ENCODE data around the gene GNB1L. TPM values are rescaled to one million over a fixed set of nuclear protein-coding genes. Genes with fewer than 3 reads are reported as not detected.
"Not testable (repeated sequence)": the region's sequence is repeated elsewhere in the genome, so short reads cannot be mapped to it uniquely, and the experiment has no call there.

GNB1L gene
- total RNA-seq, 2 donors from 2014 or later = 9.7 to 17.9 TPM

DNA sequence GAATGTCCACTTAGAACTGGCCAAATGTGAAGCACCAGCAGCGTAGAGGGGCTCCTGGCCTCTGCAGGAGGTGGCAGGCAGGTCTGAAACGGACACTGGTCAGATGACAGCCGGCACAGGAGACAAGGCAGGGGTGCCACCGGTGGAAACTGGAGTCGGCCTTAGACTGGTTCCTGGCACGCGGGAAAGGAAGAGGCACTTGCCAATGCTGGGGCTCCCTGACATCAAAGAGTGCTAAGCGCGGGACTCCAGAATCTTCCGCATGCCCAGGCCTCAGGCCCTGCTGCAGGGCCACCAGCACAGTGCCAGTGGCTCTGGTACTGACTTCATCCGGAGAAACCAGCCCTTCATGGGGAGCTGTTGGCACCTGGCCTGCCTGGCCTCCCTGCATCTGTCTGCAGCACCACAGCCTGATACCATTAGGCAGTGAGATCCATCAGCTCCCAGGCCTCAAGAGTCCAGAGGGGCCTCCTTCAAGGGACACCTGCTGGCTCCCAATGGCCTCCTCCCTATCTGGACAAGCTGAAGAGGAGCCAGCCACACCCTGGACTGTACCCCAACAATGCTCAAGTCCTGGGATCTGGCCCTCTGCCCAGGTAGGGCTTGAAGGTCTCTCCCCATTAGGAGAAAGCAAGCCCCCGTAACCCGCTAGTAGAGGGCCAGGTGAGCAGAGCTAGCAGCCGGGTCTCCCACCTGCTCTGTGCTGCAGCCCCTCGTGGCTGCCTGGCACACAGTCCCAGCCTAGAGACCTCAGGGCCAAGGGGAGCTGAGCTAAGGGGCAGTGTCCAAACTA, 29.7 kb upstream of the GNB1L start:
- Mint-ChIP-seq H3K27me3 (no peaks in the 10 kb centered on the region), H3K4me1 (ENCODE audit: low read depth in 2 of 2) (peaks cover 3 to 6% of the 10 kb centered on the region in 2 donors), H3K27ac (no peak overlapping the region), H3K4me3 (no peak overlapping the region), H3K9me3 (no peaks in the 10 kb centered on the region), H3K36me3 (no peaks in the 10 kb centered on the region)
- ATAC-seq (no peak), DNase-seq (ENCODE audit: low spot score) (no peak)

GRCh38 chr22:19883446-19883845, 28.8 kb upstream of the GNB1L start:
- ATAC-seq; H3K4me3 Mint-ChIP-seq; DNase-seq (ENCODE audit: low spot score); H3K27me3 Mint-ChIP-seq; H3K36me3 Mint-ChIP-seq; H3K27ac Mint-ChIP-seq; H3K9me3 Mint-ChIP-seq; H3K4me1 Mint-ChIP-seq (ENCODE audit: low read depth in 2 of 2): not testable (repeated sequence)

GRCh38 chr22:19882446-19883381, 28.0 kb upstream of the GNB1L start:
- Mint-ChIP-seq H3K36me3 (no peaks in the 10 kb centered on the region), H3K4me1 (ENCODE audit: low read depth in 2 of 2) (peaks cover 3 to 6% of the 10 kb centered on the region in 2 donors), H3K9me3 (no peaks in the 10 kb centered on the region), H3K27ac (no peak overlapping the region), H3K4me3 (no peak overlapping the region), H3K27me3 (no peaks in the 10 kb centered on the region)
- ATAC-seq (no peak), DNase-seq (ENCODE audit: low spot score) (no peak)

DNA sequence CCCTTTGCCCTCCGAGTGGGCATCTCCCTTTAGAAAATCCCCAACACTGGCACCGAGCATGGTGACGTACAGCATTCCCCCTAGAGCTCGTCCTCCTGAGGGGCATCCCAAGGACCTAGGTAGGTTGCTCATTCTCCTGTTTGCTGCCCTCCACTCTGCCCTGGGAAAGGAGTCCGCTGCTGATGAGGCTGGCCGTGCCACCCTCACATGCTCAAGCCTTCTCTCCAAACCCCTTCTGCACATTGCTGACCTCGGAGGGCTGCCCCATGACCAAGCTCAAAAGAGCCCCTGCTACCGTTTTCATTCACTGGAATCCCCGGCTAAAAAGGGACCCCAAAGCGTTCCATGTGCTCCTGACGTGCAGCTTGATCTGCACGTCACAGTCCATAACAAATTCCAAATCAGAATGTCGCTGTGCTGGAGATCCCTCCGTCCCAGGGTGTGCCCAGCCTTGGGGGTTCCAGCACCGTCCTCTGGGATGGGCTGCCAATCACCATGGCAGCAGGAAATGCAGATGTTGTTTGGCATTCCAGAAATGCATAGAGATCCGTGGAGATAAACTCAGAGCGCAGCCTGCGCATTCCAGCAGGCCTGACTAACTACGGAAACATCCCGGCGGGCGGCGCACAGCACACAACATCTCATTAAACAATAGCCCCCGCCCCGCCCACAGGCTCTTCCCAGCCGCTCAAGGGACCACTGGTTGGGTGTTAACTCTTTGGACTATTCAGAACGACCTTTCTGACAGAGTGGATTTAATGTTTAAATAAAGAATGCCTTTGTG, 26.3 kb upstream of the GNB1L start:
- ATAC-seq (no peak), DNase-seq (ENCODE audit: low spot score) (no peak)
- no peaks in the 10 kb centered on the region for H3K36me3 Mint-ChIP-seq
- no peak overlapping the region for H3K27ac Mint-ChIP-seq
- no peaks in the 10 kb centered on the region for H3K9me3 Mint-ChIP-seq
- no peaks in the 10 kb centered on the region for H3K4me1 Mint-ChIP-seq (ENCODE audit: low read depth in 2 of 2)
- H3K4me3 Mint-ChIP-seq = no peak overlapping the region
- no peaks in the 10 kb centered on the region for H3K27me3 Mint-ChIP-seq

DNA sequence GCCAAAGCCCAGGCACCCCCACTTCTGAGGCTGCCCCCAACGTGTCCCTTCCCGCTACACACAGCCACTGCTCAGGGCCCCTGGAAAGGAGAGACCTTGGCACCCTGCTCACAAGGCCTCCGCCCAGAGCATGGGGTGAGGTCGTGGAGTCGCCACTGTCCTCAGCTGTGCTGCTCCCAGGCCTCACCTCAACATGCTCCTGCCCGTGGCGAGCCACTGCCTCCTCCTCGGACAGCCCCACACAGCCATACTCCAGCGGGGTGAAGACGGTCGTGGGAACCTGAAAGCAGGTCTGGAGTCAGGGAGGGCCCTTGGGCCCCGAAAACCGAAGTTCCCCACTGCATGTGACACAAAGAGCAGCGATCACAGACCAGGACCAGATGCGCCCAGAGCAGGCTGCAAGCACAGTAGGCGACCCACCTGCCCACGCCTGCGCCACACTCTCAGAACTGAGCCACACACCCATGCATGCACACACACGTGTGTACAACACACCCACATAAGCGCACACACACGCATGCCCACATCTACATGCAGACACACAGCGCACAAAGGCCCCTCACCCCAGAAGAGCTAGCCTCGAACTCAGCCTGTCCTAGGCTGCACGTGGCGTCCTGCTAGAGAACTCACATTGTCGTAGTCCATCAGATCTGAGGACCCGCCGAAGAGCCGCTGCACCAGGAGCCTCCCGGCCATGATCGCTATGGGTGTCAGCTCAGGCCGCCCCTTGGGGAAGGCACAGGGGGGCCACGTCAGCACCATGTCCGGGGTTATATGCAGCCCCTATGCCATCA, 25.5 kb upstream of the GNB1L start:
- Mint-ChIP-seq H3K9me3 (no peaks in the 10 kb centered on the region), H3K27ac (no peak overlapping the region), H3K4me1 (ENCODE audit: low read depth in 2 of 2) (no peaks in the 10 kb centered on the region), H3K36me3 (no peaks in the 10 kb centered on the region), H3K4me3 (no peak overlapping the region), H3K27me3 (no peaks in the 10 kb centered on the region)
- DNase-seq (ENCODE audit: low spot score) (no peak), ATAC-seq (no peak)

DNA sequence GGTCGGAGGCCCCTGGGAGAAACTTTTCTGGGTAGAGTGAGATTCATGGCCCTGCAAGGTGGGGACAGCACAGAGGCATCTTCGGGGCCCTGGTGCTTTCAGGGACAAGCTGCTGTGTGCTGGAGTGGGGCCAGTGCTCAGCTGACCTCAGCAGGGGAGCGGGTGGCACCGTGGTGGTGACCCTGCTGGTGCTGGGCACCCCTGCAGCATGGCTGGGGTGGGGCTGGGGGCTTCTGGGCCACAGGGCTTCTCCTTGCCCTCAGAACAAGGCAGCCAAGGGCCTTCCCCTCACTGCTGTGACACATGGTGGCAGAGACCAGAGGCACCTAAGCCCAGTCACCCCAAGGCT, 24.9 kb upstream of the GNB1L start:
- ATAC-seq = no peak
- H3K4me1 Mint-ChIP-seq (ENCODE audit: low read depth in 2 of 2) = no peaks in the 10 kb centered on the region
- H3K36me3 Mint-ChIP-seq = no peaks in the 10 kb centered on the region
- no peak overlapping the region for H3K27ac Mint-ChIP-seq
- DNase-seq (ENCODE audit: low spot score) = no peak
- no peak overlapping the region for H3K4me3 Mint-ChIP-seq
- no peaks in the 10 kb centered on the region for H3K9me3 Mint-ChIP-seq
- no peaks in the 10 kb centered on the region for H3K27me3 Mint-ChIP-seq

DNA sequence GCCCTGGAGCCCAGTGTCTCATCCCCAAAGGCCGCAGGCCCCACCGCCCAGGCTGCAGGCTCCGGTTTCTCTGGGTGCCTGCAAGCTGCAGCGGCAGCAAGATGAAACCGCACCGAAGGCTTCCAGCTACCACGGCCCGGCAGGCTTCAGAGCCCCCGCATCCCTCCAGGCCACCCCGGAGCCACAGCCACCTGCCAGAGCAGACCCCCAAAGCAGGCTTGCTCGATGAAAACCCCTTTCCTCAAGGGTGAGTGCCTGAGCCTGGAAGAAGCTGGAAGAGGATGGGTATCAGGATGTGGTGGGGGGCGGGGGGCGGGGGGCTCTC, 24.5 kb upstream of the GNB1L start:
- no peak for DNase-seq (ENCODE audit: low spot score)
- no peaks in the 10 kb centered on the region for H3K9me3 Mint-ChIP-seq
- H3K4me1 Mint-ChIP-seq (ENCODE audit: low read depth in 2 of 2) = no peaks in the 10 kb centered on the region
- no peak for ATAC-seq
- no peak overlapping the region for H3K4me3 Mint-ChIP-seq
- no peak overlapping the region for H3K27ac Mint-ChIP-seq
- H3K27me3 Mint-ChIP-seq = no peaks in the 10 kb centered on the region
- H3K36me3 Mint-ChIP-seq = no peaks in the 10 kb centered on the region

- Mint-ChIP-seq H3K27ac (no peak overlapping the region), H3K4me1 (ENCODE audit: low read depth in 2 of 2) (no peaks in the 10 kb centered on the region), H3K27me3 (no peaks in the 10 kb centered on the region), H3K4me3 (no peak overlapping the region), H3K36me3 (no peaks in the 10 kb centered on the region), H3K9me3 (no peaks in the 10 kb centered on the region)
- DNase-seq (ENCODE audit: low spot score) (peak; percentile 47), ATAC-seq (no peak)
Observed at GRCh38 chr22:19878461-19879245, 24.0 kb upstream of the GNB1L start.

DNA sequence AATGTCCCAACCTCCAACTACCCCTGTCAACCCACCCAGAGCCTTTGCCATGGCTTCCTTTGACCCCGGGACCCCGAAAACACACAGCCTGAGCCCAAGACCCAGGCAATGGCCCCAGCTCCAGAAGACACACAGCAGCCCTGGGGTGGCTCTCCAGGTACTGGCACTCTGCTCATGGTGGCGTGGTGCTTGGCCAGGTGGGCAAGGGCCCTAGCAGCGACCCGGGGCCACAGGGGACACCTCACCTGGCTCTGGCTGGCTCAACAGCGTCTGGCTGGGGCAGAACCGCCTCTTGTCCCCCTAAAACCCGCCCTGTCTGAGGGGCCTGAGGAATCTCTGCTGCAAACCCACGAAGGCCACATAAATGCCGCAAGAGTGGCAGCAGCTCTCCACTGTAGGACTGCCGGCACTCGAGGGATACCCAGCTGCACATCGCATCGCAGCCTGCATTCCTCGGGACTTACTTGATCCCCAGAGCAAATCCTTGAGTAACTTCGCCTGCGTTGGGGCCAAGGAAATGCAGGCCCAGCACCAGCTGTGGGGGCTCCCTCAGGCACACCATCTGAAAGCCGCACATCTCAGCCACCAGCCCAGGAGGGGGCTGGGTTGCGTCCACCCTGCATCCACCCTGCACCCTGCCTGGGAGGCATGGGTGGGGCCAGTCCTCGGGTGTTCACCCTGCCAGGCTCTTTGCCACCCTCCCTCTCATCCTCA, 23.1 kb upstream of the GNB1L start:
- ATAC-seq (no peak), DNase-seq (ENCODE audit: low spot score) (peak; percentile 44)
- Mint-ChIP-seq H3K27ac (no peak overlapping the region), H3K36me3 (no peaks in the 10 kb centered on the region), H3K4me3 (no peak overlapping the region), H3K27me3 (no peaks in the 10 kb centered on the region), H3K4me1 (ENCODE audit: low read depth in 2 of 2) (no peaks in the 10 kb centered on the region), H3K9me3 (no peaks in the 10 kb centered on the region)

GRCh38 chr22:19876941-19877625, 22.4 kb upstream of the GNB1L start:
- no peaks in the 10 kb centered on the region for H3K9me3 Mint-ChIP-seq
- H3K27me3 Mint-ChIP-seq = no peaks in the 10 kb centered on the region
- H3K27ac Mint-ChIP-seq = no peak overlapping the region
- no peak overlapping the region for H3K4me3 Mint-ChIP-seq
- H3K36me3 Mint-ChIP-seq = no peaks in the 10 kb centered on the region
- no peaks in the 10 kb centered on the region for H3K4me1 Mint-ChIP-seq (ENCODE audit: low read depth in 2 of 2)
- no peak for ATAC-seq
- DNase-seq (ENCODE audit: low spot score) = peak; percentile 44

DNA sequence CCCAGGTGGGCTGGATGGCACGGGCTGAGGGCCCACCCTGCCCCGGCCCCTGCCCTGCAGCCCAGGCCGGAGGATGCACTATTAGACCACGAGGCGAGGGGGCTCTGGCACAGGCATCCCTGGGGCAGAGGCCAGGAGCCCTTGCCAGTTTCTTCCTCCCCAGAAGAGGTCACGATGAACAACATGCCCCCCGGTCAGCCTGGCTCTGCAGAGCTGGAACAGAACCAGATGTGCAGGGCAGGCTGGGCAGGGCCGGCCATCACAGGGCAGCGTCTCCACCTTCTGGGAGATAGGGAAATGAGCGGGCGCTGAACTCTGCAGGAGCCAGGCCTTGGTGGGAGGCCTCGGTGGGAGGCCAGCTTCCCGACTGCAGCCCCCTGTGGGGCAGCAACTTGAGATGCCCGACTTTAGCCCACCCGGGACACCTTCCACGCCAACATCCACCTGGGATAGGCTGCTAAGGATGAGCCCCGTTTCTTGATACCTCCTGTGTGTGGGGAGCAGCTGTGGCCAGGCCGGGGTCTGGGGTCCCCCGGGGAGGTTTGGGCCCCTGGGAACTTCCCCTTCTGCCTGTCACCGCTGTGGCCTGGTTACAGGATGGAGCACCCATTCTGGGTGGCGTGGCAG, 21.8 kb upstream of the GNB1L start:
- Mint-ChIP-seq H3K4me3 (no peak overlapping the region), H3K9me3 (no peaks in the 10 kb centered on the region), H3K4me1 (ENCODE audit: low read depth in 2 of 2) (no peaks in the 10 kb centered on the region), H3K27ac (no peak overlapping the region), H3K27me3 (no peaks in the 10 kb centered on the region), H3K36me3 (no peaks in the 10 kb centered on the region)
- ATAC-seq (no peak), DNase-seq (ENCODE audit: low spot score) (peak; percentile 58)
